Measurements from ENCODE around the gene USP19. TPM values are rescaled to one million over a fixed set of nuclear protein-coding genes. Genes with fewer than 3 reads are reported as not detected.

The USP19 gene
- total RNA-seq, 1 experiment from 2014 or later = 44.3 TPM

DNA sequence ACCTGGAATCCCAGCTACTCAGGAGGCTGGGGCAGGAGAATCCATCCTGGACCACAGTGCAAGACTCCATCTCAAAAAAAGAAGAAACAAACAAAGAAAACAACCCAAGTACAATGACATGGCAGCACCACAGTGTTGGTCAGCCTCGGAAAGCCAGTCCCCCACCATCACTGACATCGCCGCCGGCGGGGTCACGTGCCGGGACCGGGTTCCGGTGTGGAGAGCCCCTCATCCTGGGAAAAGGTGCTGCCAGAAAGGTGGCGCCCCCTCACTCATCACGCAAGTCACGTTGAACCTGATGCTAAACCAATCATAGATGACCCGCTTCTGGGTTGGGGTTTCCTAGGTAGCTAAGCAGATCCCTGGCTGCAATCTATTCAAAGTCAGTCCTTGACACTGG lies 44.5 kb downstream of the USP19 start:
- H3K9me3 Mint-ChIP-seq (ENCODE audit: low read depth, unreplicated experiment) = no peaks in the 10 kb centered on the region
- TF ChIP-seq, protein P1, sequence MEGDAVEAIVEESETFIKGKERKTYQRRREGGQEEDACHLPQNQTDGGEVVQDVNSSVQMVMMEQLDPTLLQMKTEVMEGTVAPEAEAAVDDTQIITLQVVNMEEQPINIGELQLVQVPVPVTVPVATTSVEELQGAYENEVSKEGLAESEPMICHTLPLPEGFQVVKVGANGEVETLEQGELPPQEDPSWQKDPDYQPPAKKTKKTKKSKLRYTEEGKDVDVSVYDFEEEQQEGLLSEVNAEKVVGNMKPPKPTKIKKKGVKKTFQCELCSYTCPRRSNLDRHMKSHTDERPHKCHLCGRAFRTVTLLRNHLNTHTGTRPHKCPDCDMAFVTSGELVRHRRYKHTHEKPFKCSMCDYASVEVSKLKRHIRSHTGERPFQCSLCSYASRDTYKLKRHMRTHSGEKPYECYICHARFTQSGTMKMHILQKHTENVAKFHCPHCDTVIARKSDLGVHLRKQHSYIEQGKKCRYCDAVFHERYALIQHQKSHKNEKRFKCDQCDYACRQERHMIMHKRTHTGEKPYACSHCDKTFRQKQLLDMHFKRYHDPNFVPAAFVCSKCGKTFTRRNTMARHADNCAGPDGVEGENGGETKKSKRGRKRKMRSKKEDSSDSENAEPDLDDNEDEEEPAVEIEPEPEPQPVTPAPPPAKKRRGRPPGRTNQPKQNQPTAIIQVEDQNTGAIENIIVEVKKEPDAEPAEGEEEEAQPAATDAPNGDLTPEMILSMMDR (IDR thresholded peaks at IDR 0.05; ENCODE audit: unreplicated experiment) = no peak
- H3K4me3 Mint-ChIP-seq (ENCODE audit: low read depth, unreplicated experiment) = no peak overlapping the region

More for the DNA sequence above, 44.5 kb downstream of the USP19 start:
- H3K36me3 Mint-ChIP-seq (ENCODE audit: insufficient read depth, unreplicated experiment) = peaks cover 34% of the 10 kb centered on the region
- no peaks in the 10 kb centered on the region for H3K4me1 Mint-ChIP-seq (ENCODE audit: low read depth, unreplicated experiment)
- no peak for DNase-seq
- no peaks in the 10 kb centered on the region for H3K27me3 Mint-ChIP-seq (ENCODE audit: unreplicated experiment)
- no peak overlapping the region for H3K27ac Mint-ChIP-seq (ENCODE audit: unreplicated experiment)
- BruUV-seq (replicated peaks) = no TSS peak
- intact Hi-C loops (cut with micrococcal nuclease; ENCODE audit: unreplicated experiment) = no loop called here
- CTCF ChIA-PET = no interaction called here

Small RNA genes within 50 kb of the gene (microRNA-seq; reads per million reads assigned to microRNA genes)
- not detected for gene MIR6890

Other genes with a start within 250 kb of the USP19 start
- 7.9 and 11.4 TPM in 2 replicates for gene SLC25A20, start 221.9 kb downstream of the USP19 start, total RNA-seq (2022)
- gene ARIH2, start 202.0 kb downstream of the USP19 start, total RNA-seq (2022) = 98.4 and 109 TPM in 2 replicates
- gene P4HTM, start 130.6 kb downstream of the USP19 start, total RNA-seq (2022) = 63.0 and 72.0 TPM in 2 replicates
- gene WDR6, start 113.4 kb downstream of the USP19 start, total RNA-seq (2022) = 113 and 138 TPM in 2 replicates
- gene DALRD3, start 102.2 kb downstream of the USP19 start, total RNA-seq (2022) = 35.1 and 40.9 TPM in 2 replicates
- gene NDUFAF3, start 98.7 kb downstream of the USP19 start, total RNA-seq (2022) = 124 and 133 TPM in 2 replicates
- 160 and 184 TPM in 2 replicates for gene IMPDH2, start 91.4 kb downstream of the USP19 start, total RNA-seq (2022)
- gene QRICH1, start 26.8 kb downstream of the USP19 start, total RNA-seq (2022) = 97.8 and 107 TPM in 2 replicates
- gene QARS1, start 16.1 kb downstream of the USP19 start, total RNA-seq (2022) = 179 and 248 TPM in 2 replicates
- 288 and 316 TPM in 2 replicates for gene LAMB2, start 12.2 kb upstream of the USP19 start, total RNA-seq (2022)
- 19.2 and 20.2 TPM in 2 replicates for gene CCDC71, start 45.5 kb upstream of the USP19 start, total RNA-seq (2022)
- gene KLHDC8B, start 50.8 kb upstream of the USP19 start, total RNA-seq (2022) = 5.4 and 7.1 TPM in 2 replicates
- 6.7 and 8.8 TPM in 2 replicates for gene C3orf62, start 156.4 kb upstream of the USP19 start, total RNA-seq (2022)
- 40.0 and 43.5 TPM in 2 replicates for gene USP4, start 219.2 kb upstream of the USP19 start, total RNA-seq (2022)
- 143 and 151 TPM in 2 replicates for gene GPX1, start 237.5 kb upstream of the USP19 start, total RNA-seq (2022)